Measurements from ENCODE around the gene TRUB1. TPM values are rescaled to one million over a fixed set of nuclear protein-coding genes. Genes with fewer than 3 reads are reported as not detected.

TRUB1 gene
- total RNA-seq, 1 donor, result 31.8 TPM

DNA sequence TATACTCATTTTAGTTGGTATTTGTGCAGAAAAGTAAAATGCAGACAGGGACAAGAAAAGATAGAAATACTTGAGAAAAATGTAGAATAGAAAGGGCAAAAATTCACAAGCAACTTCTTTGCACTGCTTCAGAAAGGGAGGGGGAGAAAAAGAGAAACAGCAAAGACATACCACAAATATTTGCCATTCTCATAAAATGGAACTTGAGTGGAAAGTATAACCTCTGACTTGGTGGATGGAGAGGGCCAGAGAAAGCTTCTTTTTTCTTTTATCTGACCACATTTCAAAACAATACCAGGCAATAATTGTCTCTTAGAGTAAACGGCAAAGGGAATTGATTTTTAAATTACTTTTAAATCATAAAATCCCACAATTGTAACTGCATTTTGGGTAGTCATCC is 35.8 kb upstream of the TRUB1 start:
- TF ChIP-seq, protein P1, sequence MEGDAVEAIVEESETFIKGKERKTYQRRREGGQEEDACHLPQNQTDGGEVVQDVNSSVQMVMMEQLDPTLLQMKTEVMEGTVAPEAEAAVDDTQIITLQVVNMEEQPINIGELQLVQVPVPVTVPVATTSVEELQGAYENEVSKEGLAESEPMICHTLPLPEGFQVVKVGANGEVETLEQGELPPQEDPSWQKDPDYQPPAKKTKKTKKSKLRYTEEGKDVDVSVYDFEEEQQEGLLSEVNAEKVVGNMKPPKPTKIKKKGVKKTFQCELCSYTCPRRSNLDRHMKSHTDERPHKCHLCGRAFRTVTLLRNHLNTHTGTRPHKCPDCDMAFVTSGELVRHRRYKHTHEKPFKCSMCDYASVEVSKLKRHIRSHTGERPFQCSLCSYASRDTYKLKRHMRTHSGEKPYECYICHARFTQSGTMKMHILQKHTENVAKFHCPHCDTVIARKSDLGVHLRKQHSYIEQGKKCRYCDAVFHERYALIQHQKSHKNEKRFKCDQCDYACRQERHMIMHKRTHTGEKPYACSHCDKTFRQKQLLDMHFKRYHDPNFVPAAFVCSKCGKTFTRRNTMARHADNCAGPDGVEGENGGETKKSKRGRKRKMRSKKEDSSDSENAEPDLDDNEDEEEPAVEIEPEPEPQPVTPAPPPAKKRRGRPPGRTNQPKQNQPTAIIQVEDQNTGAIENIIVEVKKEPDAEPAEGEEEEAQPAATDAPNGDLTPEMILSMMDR (IDR thresholded peaks at IDR 0.05; ENCODE audit: insufficient read depth, low read length), result no peak
- peak; percentile 34 for DNase-seq (ENCODE audit: low read depth)

DNA sequence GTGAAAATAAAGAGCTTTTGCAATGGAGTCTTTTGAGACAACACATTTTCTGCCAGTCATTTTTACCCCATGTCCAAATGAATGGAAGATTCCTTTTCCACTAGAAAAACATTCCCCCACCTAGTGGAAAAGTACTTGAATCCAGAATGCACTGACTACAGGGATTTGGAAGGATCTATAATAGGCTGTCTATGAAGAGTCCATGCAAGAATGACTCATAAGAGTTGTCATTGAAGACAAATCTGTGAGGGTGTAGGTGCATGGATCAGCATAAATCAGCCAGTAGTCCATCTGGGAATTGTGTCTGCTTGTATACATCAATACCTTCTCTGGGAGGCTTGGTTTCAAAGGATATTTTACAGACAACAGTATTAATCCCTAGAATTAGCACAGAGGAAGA is 32.5 kb upstream of the TRUB1 start:
- no peak overlapping the region for H3K4me3 ChIP-seq (ENCODE audit: low read depth, low read length)
- DNase-seq (ENCODE audit: low read depth), result peak; percentile 37
- TF ChIP-seq, protein P1 (IDR thresholded peaks at IDR 0.05; ENCODE audit: insufficient read depth, low read length), result no peak

More for the DNA sequence above, 35.8 kb upstream of the TRUB1 start:
- H3K4me3 ChIP-seq (ENCODE audit: low read depth, low read length), result no peak overlapping the region

DNA sequence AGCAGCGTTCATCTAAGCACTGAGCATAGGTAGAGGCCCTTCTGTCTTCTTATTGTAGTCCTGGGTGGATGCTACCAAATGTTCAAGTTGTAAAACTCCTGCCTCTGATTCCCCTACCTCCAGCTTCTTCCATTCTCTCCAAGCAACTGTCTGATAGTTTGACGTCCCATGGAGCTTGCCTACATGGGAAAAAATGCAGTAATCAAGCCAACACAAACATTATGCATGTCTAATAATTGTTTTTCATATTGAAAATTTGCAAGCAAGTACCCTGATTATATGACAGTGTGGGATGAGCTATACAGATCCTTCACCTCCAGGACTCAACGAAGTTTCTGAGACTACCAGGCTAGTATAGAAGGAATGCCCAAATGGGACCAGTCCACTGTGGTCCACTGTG is 31.0 kb upstream of the TRUB1 start:
- no peak overlapping the region for H3K4me3 ChIP-seq (ENCODE audit: low read depth, low read length)
- TF ChIP-seq, protein P1 (IDR thresholded peaks at IDR 0.05; ENCODE audit: insufficient read depth, low read length), result no peak
- no peak for DNase-seq (ENCODE audit: low read depth)

DNA sequence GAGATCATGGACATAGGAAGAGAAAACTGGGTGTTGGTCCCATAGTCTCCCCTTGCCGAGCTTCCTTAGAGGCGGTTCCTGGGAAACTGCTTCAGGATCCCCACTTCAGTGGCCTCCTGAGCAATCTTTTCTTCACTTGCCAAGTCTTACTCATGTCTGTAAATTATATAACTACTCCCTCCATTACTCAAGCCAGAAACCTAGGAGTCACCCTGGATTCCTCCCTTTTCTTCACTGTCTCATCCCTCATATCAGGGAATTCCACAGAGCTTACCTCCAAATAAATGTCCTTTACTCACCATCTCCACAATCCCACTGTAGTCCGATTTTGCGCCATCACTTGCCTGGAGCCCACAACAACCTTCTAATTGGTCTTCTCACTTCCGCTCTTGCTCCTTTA is 29.1 kb upstream of the TRUB1 start:
- TF ChIP-seq, protein P1 (IDR thresholded peaks at IDR 0.05; ENCODE audit: insufficient read depth, low read length), result no peak
- DNase-seq (ENCODE audit: low read depth), result peak; percentile 30
- H3K4me3 ChIP-seq (ENCODE audit: low read depth, low read length), result no peak overlapping the region

DNA sequence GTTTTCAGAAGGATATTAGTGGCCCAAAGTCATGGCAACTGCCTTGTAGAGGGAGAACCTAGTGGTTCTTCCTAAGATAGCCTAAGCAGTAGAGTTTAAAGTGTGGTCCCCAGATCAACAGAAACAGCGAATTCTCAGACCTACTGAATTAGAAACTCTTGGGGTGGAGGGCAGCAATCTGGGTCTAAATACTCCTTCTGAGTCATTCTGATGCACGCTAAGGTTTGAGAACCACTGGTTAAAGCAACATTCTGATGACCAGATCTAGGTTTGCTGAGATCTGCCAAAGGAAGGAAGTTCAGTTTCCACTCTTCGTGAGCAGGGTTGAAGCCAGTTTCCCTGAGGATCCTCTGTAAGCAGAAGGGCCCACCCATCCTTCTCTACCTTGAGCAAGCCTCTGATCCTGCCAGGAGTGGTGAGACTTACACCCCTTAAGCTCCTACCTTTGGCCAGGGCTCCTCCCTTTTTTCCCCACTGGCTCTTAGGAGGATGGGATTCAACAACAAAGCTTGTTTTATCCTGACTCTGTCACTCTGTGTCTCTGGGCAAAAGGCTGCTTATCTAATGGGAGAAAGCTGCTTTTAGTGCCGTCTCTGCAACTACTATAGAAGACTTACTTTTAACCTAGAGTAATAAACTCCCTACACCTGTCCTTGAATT is 26.8 kb upstream of the TRUB1 start:
- no peak for DNase-seq (ENCODE audit: low read depth)
- TF ChIP-seq, protein P1 (IDR thresholded peaks at IDR 0.05; ENCODE audit: insufficient read depth, low read length), result no peak
- H3K4me3 ChIP-seq (ENCODE audit: low read depth, low read length), result no peak overlapping the region

DNA sequence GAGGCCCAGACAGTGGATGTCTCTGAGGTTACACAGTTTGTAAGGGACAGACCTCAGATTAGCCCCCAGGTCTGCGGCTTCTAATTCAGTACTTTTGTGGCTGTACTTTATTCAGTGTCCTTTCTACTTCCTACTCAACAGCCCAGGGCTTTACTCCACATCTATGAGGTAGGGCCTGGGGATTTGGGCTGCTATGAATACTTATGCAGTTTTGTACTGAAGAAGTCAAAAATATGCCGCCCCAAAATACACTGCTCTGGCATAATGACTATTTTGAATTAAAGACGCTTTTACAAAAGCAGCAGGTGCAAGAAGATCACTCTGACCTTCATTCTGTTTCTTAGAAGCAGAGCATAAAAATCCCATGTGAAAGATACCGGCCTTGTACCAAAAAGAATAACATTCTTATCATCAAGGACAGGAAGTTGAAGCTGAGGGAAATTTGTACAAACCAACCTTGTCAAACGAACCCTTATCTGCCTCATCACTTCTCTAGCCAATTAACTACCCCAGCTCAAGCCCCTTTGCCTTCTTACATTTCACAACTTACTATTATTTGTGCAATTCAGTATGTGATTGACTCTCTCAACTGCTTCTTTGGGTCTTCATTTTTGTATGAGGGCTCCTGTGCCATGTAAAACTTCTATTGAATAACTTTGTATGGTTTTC is 26.1 kb upstream of the TRUB1 start:
- no peak for DNase-seq (ENCODE audit: low read depth)
- TF ChIP-seq, protein P1 (IDR thresholded peaks at IDR 0.05; ENCODE audit: insufficient read depth, low read length), result no peak

More for the DNA sequence above, 26.1 kb upstream of the TRUB1 start:
- H3K4me3 ChIP-seq (ENCODE audit: low read depth, low read length), result no peak overlapping the region
